Left kidney (tissue), 2 donors: ENCODE data around the gene PLCXD1. TPM values are rescaled to one million over a fixed set of nuclear protein-coding genes. Genes with fewer than 3 reads are reported as not detected.
"Not testable (repeated sequence)": the region's sequence is repeated elsewhere in the genome, so short reads cannot be mapped to it uniquely, and the experiment has no call there.

ENCODE experiments used
- DNase-seq: peaks from one replicate; pipeline ENCODE4 v3.0.0-alpha.2; 2013
- polyA plus RNA-seq: library from polyadenylated mRNA; unstranded; fragments of 120-200 nt; gene quantifications from one replicate; pipeline ENCODE4 v1.2.1, GENCODE V29; 2013; ENCODE audit not compliant: insufficient read length

PLCXD1 gene
- polyA plus RNA-seq, 1 donor, result 34.9 TPM

DNA sequence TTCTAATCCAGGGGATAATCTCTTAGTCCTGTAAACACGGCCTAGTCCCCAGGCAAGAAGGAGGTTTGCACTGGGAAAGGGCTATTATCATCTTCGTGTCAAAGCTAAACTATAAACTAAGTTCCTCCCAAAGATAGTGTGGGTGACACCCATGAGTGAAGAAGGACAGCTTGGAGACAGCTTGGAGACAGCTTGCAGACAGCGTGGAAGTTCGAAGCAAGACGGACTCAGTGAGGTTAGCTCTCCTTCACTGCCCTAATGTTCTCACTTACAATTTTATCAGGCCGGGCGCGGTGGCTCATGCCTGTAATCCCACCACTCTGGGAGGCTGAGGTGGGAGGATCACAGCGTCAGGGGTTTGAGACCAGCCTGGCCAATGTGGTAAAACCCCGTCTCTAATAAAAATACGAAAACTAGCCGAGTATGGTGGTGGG is 19.2 kb upstream of the PLCXD1 start:
- no peak for DNase-seq

DNA sequence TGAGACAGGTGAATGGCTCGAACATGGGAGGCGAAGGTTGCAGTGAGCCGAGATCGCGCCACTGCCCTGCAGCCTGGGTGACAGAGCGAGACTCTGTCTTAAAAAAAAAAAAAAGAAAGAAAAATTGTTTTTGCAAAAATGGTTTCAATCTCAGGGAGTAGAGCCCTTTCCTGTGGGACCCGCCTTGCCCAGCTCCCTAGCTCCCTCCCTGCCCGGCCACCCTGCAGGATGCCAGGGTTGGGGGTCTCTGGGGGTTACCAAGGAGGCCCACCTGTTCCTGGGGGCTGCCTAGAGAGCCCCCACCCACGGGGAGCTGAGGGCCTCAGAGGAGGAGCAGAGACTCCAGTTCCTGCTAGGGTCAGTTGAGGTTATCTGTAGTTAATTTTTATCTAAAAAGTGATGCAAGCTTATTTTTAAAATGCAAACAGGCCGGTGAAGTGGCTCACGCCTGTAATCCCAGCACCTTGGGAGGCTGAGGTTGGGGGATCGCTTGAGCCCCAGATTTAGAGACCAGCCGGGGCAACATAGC is 18.7 kb upstream of the PLCXD1 start:
- no peak for DNase-seq

DNA sequence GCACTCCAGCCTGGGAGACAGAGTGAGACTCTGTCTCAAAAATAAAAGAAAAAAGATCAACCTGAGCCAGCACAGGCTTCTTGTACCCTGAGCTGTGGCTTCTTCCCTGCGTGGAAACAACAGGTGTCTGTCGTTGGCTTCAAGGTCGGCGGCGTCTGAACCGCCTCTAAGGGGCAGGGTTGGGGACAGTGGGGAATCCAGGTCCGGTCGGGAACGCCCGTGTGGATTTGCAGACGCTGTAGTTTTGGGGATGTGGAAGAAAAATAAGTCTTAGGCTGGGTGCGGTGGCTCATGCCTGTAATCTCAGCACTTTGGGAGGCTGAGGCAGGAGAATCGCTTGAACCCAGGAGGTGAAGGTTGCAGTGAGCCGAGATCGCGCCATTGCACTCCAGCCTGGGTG is 17.2 kb upstream of the PLCXD1 start:
- not testable (repeated sequence) for DNase-seq

DNA sequence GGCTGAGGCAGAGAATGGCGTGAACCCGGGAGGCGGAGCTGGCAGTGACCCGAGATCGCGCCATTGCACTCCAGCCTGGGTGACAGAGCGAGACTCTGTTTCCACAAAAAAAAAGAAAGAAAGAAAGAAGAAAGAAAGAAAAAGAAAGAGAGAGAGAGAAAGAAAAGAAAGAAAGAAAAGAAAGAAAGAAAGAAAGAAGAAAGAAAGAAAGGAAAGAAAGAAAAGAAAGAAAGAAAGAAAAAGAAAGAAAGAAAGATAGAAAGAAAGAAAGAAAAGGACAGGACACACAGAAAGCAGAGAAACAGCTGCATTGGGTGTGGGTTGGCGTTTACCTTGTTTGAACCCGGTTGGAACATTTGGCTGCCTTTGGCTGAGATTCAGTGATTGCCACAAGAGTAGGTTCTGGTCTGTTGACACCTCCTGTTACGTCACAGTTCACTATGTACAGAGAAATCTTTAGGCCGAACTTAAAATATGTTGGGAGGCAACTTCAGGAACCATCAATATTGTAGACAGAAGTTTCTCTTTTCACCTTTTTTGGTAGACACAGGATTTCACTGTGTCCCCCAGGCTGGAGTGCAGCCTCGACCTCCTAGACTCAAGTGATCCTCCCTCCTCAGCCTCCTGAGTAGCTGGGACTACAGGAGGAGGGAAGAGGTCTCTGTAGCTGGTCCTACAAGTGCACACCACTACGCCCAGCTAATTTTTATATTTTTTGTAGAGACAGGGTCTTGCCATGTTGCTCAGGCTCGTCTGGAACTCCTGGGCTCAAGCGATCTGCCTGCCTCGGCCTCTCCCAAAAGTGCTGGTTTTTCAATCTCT is 16.3 kb upstream of the PLCXD1 start:
- no peak for DNase-seq

DNA sequence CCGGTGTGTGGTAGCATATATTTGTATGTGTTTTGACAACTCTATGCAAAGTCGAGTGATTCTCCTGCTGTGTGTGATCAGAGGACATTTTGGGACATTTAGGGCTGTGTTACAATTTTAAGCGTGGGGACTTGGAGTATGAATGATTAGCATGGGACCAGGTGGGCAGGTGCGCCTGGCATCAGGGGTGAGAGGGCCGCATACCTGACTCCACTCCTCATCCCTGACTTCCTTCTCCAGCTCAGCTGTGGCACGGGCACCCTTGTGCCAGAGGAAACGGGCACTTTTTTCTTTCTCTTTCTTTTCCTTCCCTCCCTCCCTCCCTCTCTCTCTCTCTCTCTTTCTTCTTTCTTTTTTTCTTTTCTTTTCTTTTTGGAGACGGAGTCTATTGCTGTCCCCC is 15.7 kb upstream of the PLCXD1 start:
- DNase-seq, result no peak

DNA sequence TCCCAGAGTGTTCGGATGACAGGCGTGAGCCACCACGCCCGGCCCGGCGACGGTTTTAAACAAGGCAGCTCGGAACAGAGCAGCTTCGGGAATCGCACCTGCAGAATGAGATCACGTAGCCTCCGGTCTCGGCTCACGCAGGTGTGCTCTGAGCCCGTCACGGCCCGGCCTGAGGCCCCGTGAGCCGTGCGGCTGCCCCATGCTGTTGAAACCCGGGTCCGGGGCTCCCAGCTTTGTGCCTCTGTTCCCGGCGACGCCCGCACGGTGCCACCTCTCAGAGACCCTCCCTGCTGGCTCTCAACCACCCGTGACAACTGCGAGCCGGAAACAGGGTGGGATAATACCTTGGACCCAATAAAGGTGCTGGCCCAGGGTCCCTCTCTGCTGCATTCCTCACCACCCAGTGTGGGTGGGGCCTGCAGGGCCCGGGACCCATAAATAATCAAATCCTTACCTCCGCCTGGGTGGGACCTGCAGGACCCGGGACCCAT is 13.4 kb upstream of the PLCXD1 start:
- DNase-seq, result no peak

DNA sequence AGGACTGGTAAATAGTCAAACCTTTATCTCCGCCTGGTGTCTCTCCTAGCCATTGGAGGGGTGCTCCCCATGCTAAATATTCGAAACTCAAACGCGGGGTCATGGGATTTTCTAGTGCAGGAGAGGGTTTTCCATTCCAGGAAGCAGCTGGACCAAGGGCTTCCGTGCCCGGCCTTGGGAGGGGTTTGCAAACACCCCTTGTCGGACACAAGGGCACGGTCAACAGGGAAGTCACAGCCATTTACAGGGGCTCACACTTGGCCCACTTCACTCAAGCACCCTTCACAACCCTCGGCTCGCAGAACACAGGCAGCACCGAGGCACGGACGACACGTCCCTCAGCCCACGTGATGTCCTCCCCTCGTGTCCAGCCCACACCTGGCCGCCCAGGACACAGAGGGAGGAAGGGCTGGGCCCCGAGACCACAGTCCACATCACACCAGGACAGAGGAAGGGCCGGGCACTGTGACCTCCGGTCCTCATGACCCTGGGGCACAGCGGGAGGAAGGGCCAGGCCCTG is 10.3 kb upstream of the PLCXD1 start:
- DNase-seq, result no peak

DNA sequence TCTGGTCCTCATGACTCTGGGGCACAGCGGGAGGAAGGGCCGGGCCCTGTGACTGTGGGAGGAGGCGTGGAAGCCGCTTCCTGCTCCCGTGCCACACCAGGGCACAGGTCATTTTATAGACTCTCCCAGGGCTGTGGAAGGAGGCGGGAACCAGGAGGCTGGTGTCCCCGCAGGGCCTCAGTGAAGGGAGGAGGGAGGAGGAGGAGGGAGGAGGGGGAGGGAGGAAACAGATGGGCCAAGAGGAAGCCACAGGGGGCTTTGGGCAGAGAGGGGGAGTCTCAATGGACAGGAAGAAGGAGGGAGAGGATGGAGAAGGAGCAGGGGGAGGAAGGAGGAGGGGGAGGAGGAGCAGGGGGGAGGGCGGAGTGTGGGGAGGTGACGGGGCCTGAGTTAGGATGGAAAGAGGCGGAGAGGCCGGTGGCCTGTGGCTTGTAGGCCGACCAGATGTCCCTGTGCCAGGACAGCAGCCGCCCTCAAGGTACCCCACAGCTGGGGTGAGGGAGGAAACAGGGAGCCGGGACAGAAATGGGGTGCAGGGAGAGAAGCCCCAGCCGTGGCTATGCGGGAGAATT is 6.2 kb upstream of the PLCXD1 start:
- peak; percentile 42 for DNase-seq

DNA sequence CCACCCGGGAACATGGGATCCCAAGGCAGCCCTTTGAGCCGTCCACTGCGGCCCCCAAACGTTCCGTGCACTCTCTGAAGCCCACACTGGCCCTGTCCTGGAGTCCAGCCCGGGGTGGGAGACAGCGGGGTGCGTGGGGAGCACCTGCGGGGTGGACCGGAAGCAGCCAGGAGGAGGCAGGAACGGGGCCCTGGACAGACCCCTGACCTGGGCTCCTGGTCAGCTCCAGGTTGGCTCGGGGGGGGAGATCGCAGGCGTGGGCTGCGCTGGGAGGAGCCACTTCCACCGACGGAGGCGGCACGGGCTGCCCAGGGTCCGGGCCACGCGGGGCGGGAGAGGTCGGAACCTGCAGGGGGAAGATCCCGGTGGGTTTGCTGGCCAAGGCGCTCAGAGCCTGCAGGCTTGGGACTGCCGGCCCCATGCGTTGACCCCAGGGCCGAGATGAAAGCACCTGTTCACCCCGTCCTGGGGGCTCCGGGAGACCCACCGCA is 5.7 kb upstream of the PLCXD1 start:
- DNase-seq, result no peak

DNA sequence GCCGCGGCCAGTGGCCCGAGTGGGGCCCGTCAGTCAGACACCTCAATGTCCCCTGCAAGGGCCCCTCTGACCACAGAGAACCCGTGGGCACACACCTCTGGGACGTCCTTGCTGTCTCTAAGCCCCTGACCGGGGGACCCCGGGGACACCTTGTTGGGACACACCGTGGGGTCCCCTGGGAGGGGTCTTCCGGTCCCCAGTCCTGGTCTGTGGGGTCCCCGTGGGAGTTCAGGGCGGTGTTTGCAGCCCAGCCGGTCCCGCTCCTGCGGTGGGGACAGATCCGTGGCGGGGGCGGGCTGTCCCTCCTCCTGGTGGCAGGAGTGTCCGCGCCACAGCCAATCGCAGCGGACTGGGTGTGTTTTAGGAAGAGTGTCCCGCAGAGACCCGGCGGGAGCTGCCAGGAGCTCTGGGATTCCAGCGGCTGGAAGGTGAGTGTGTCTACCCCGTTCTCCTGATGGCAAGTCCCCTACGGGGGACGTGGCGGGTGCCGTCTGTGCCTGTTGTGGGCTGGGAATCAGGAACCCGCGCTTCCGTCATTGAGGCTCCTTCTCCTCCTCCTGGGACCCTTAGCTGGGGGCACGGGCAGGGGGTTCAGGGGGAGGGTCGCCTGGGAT is 5.1 kb upstream of the PLCXD1 start:
- DNase-seq, result peak; percentile 41

DNA sequence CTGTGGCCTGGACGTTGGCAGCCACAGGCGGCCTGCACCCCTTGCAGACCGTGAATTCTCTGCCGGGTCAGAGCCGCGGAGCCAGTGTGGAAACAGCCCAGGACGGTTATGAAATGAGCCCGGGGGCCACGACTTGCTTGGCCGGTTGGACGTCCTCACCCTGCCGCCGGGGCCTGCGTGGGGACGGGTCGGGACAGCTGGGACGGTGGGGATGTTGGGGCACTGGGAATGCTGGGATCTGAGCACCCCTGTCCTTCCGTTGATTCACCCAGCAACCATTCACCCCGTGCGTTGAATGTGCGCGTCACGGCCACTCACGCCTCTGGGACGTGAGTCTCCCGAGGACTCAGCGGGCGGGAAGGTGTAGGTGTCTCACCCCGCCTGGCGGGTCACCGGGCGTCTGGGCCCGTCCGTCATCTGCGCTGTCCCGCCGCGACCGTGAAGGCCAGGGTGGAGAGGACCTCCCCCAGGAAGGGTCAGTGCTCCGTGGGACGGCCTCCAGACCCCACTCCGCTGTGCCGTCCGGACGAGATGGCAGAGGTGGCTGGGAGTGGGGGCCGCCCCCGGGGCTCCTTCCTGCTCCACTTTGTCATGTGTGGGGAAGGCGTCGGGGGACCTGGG is 4.5 kb upstream of the PLCXD1 start:
- no peak for DNase-seq

DNA sequence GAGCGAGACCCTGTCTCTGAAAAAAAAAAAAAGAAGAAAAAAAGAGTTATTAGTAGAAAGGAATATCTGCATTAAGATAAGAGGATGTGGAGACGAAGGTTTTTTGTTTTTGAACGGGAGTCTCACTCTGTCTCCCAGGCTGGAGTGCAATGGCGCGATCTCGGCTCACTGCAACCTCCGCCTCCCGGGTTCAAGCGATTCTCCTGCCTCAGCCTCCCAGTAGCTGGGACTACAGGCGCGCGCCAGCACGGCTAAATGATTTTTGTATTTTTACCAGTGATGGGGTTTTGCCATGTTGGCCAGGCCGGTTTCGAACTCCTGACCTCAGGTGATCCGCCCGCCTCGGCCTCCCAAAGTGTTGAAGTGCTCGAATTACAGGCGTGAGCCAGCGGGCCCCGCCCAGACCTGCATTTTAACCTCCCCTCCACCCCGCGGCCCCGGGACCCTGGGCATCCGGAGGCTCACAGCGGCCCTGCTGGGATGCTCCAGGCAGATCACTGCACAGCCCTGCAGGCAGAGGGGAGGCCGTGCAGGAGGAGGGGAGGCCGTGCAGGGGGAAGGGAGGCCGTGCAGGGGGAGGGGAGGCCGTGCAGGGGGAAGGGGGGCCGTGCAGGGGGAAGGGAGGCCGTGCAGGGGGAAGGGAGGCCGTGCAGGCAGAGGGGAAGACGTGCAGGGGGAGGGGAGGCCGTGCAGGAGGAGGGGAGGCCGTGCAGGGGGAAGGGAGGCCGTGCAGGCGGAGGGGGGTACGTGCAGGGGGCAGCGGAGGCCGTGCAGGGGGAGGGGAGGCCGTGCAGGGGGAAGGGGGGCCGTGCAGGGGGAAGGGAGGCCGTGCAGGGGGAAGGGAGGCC is 1.2 kb upstream of the PLCXD1 start:
- not testable (repeated sequence) for DNase-seq

DNA sequence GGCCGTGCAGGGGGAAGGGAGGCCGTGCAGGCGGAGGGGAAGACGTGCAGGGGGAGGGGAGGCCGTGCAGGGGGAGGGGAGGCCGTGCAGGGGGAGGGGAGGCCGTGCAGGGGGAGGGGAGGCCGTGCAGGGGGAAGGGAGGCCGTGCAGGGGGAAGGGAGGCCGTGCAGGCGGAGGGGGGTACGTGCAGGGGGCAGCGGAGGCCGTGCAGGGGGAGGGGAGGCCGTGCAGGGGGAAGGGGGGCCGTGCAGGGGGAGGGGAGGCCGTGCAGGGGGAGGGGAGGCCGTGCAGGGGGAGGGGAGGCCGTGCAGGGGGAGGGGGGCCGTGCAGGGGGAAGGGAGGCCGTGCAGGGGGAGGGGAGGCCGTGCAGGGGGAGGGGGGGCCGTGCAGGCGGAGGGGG is 459 bp upstream of the PLCXD1 start:
- not testable (repeated sequence) for DNase-seq

DNA sequence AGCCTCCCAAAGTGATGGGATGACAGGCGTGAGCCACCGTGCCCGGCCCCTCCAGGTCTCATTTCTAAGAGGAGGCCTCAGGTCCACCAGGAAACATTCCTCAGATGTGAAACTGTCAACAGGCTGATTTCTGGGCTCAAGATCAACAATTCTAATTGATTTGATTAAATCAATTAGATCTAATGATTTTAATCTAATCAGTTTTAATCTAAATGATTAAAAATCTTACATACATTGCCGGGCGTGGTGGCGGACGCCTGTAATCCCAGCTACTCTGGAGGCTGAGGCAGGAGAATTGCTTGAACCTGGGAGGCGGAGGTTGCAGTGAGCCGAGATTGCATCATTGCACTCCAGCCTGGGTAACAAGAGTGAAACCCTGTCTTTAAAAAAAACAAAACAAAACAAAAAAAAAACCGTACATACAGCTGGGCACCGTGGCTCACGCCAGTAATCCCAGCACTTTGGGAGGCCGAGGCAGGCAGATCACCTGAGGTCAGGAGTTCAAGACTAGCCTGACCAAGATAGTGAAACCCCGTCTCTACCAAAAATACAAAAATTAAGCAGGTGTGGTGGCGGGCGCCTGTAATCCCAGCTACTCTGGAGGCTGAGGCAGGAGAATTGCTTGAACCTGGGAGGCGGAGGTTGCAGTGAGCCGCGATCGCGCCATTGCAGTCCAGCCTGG is 960 bp downstream of the PLCXD1 start:
- DNase-seq, result not testable (repeated sequence)

DNA sequence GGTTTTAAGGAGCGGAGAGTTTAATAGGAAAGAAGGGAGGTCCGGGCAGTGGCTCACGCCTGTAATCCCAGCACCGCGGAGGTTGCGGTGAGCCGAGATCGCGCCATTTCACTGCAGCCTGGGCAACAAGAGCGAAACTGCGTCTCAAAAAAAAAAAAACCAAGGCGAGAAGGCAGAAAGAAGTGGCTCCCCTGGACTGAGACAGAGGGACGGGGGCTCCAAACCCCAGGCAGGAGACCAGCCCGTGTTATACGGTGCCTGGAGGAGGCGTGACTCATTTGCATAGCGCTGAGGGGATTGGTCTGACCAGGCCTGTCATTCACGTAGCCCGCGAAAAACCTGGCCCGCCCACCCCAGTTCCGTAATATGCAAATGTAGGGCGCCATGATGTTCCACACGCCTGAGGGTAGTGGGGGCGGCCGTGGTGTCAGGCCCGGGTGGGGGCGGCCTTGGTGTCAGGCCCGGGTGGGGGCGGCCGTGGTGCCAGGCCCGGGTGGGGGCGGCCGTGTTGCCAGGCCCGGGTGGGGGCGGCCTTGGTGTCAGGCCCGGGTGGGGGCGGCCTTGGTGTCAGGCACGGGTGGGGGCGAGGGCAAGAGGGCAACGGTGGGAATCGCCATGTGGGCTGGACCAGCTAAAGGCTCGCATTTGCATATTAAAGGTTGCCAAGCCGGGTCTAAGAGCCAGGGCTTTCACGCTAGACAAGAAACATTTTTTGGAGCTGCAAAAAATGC is 2.1 kb downstream of the PLCXD1 start:
- peak; percentile 87 for DNase-seq

DNA sequence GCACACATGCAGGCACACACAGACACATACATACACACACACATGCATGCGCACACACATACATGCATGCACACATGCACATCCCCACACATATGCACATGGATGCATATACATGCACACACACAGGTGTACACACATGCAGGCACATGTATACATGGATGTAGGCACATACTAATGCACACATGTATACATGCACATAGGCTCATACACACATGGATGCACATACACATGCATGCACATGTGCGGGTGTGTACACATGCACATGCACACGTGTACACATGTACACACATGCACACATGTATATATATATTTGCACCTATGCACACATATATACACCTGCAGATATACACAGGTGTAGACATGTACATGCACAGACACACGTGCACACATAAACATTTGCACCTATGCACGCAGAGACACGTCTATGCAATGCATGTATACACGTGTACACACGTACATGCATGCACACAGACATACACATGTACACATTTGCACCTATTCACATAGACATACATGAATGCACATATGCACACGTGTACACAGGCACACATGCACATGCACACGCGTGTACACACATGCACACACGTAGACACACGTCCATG is 4.0 kb downstream of the PLCXD1 start:
- DNase-seq, result no peak

DNA sequence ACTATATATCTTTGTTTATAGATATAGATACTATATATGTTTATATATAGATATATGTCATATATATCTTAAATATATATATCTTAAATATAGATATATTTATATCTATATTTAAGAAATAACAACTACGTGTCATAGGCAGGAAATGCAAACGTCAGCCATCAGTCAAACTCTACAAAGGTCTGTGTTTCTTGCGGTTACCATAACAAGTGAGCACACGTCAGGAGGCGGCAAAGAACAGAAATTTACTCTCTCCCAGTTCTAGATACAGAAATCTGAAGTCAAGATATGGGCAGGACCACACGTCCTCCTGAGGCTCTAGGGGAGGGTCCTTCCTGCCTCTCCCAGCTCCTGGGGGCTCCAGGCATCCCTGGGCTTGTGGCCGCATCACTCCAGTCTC is 6.5 kb downstream of the PLCXD1 start:
- no peak for DNase-seq

DNA sequence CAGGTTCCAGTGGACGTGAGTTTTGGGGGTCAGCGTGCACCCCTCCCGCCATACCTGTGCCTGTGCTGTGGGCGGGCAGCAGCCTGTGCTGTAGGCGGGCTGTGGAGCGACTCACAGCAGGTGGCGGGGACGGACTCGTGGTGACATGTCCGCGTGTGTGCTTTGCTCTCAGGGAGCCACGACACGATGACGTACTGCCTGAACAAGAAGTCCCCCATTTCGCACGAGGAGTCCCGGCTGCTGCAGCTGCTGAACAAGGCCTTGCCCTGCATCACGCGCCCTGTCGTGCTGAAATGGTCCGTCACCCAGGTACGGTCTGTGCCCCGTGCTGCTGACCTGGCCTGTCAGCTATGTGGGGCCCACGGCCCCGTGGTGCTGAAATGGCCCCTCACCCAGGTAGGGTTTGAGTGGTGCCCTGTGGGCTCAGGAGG is 7.4 kb downstream of the PLCXD1 start:
- DNase-seq, result no peak

DNA sequence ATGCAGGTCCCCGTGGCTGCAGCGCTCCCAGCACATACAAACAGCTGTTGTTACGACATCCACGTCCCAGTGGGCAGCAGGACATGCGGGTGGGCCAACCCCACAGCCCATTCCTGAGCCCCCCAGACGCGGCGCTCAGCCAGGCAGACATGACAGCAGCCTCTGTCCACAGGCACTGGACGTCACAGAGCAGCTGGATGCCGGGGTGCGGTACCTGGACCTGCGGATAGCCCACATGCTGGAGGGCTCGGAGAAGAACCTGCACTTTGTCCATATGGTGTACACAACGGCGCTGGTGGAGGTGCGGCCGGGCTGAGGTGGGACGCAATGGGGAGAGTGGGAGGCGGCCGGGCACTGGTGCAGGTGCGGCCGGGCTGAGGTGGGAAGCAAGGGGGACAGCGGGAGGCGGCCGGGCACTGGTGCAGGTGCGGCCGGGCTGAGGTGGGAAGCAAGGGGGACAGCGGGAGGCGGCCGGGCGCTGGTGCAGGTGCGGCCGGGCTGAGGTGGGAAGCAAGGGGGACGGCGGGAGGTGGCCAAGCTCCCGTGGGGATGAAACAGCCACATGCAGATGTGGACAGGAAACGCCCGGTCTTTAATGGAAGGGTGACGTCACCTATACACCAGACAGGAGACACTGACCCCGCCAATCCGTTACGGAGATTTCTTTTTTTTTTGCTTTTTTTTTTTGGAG is 9.4 kb downstream of the PLCXD1 start:
- DNase-seq, result no peak
